Ovary (tissue), 9 donors: ENCODE results near the gene IDH3A. TPM values are rescaled to one million over a fixed set of nuclear protein-coding genes. Genes with fewer than 3 reads are reported as not detected.

Experiments used
- DNase-seq, 5 donors: peaks; one replicate each; pipeline ENCODE4 v3.0.0-alpha.2; 2019 to 2020
- H3K27ac ChIP-seq, 2 donors: fragments of 200-600 bp; one replicate each; pipeline versions ENCODE4 v1.5.1 to v1.8.0; 2019 to 2022
- H3K27me3 ChIP-seq: fragments of 200-600 bp; one replicate; pipeline ENCODE4 v1.8.0; 2022
- H3K36me3 ChIP-seq: fragments of 200-600 bp; sonication (generic); one replicate; pipeline ENCODE4 v1.5.1; 2019
- H3K4me1 ChIP-seq: one replicate; pipeline ENCODE4 v1.8.1; 2013; ENCODE audit warnings: mild to moderate bottlenecking, moderate library complexity; ENCODE audit not compliant: insufficient read depth
- H3K4me3 ChIP-seq: fragments of 200-600 bp; sonication (generic); one replicate; pipeline ENCODE4 v1.5.1; 2017
- H3K9me3 ChIP-seq, 2 donors: fragments of 200-600 bp in 1 of 2; sonication (generic) in 1 of 2; one replicate each; pipeline versions ENCODE4 v1.5.1 to v1.8.1; 2013 to 2019; ENCODE audit warnings: mild to moderate bottlenecking in 1 of 2, moderate library complexity in 1 of 2
- CTCF ChIP-seq, 3 donors: fragments of 450-650 bp in 2 of 3; fragments of 200-600 bp in 1 of 3; IDR thresholded peaks; one replicate each; pipeline versions ENCODE4 v1.5.1 to v1.8.0; 2016 to 2022; ENCODE audit warnings: antibody characterized with exemption in 3 of 3, mild to moderate bottlenecking in 1 of 3
- EP300 ChIP-seq: sonication (generic); formaldehyde crosslinking; IDR thresholded peaks from one replicate; pipeline ENCODE4 v1.6.1; 2017; ENCODE audit warnings: antibody characterized with exemption
- POLR2A ChIP-seq: fragments of 450-650 bp; IDR thresholded peaks from one replicate; pipeline ENCODE4 v1.6.1; 2017; ENCODE audit warnings: antibody characterized with exemption, mild to moderate bottlenecking, moderate library complexity
- WGBS, 3 donors: extraction: QIAGEN DNeasy Blood & Tissue Kit in 1 of 3; methylation state at CpG; one replicate each; pipeline versions ENCODE4 v1.1.5 to v1.1.7; 2013 to 2017; 5-methylcytosine and 5-hydroxymethylcytosine counted together
- intact Hi-C, 4 donors: fragments of 100-400 bp; cut with DNase I; formaldehyde crosslinking; loops; one replicate each; pipeline versions ENCODE4 v1.11.0 to v1.15.1; 2022 to 2023
- polyA plus RNA-seq, 2 donors: library from polyadenylated mRNA; stranded (reverse); fragments of 200-250 nt in 1 of 2; fragments of 350-450 nt in 1 of 2; fragmentation: Illumina TruSeq in 1 of 2; extraction: RNeasy Lipid Tissue Mini Kit (QIAGEN cat#74804) in 1 of 2; gene quantifications; one replicate each; pipeline ENCODE4 v1.2.3, GENCODE V29; 2013 to 2014
- total RNA-seq, 7 donors: library from RNA; depleted of rRNA in 2 of 7; stranded (reverse); fragments of >200 nt in 2 of 7; fragmentation: NEBNext Ultra II Directional in 3 of 7; extraction: Animal tissue kit (Norgen Biotek cat#: 25700) in 3 of 7; gene quantifications; one replicate each; pipeline versions ENCODE4 v1.1.0 to v1.2.4, GENCODE V29; 2016 to 2023
- donor health status: DM: no; HTN: no; CAD: no; lungs with moderate emphysema.
- donor health status: DM: no; HTN: no; CAD: no.
- donor health status: Bipolar disorder and iron deficiency.
- donor health status: DM: yes; HTN: yes; CAD: no.
- donor health status: DM: no; HTN: no; CAD: no.
- donor health status: DM: yes; HTN: yes; CAD: no.

Gene IDH3A
- total and polyA plus RNA-seq, 9 donors = 19.4 to 82.4 (median 58.6) TPM

DNA sequence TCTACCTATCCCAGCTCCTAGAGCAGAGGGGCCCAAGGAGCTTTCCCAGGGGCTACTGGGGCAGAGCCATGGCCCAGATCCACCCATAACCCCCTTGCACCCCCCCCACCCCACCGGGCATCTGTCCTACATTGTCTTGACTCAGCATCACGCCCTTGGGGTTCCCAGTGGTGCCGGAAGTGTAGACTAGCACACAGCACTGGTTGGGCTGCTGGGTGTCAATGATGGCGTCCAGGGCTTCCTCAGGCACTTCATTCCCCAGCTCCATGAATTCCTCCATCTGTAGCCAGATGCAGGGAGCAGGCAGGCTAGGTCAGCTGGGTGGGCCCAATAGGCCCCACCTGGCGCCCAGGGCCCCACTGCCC, 33.2 kb downstream of the IDH3A start:
- TF ChIP-seq EP300 = no peak
- no peak for TF ChIP-seq CTCF (IDR thresholded peaks at IDR 0.05)
- no peak for TF ChIP-seq POLR2A
- Histone ChIP-seq H3K4me3 (no peak overlapping the region), H3K9me3 (no peaks in the 10 kb centered on the region), H3K4me1 (no peaks in the 10 kb centered on the region), H3K27me3 (no peaks in the 10 kb centered on the region), H3K27ac (no peak overlapping the region), H3K36me3 (no peaks in the 10 kb centered on the region)
- WGBS, 3 donors = 86 to 98% (median 91%) methylated on average over 2 to 5 of the region's 5 CpGs
- DNase-seq = no peak
- intact Hi-C loops = no loop called here

DNA sequence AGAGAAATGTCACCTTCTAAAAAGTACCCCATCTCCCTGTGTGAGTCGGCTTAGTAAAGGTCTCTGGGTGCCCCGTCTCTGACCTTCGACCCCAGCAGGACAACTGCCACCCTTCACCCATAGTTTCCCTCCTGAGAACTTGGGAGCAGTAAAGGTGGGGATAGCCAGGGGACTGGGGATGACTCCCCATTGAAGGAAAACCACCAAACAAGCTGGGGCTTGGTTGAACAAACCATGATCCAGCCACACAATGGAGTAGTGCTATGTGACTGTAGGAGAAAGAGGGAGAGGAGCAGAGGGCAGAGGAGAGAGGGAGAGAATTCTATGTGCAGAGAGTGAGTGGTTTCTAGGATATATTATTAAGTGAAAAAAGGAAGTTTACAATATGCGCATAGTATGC, 33.7 kb downstream of the IDH3A start:
- intact Hi-C loops = no loop called here

DNA sequence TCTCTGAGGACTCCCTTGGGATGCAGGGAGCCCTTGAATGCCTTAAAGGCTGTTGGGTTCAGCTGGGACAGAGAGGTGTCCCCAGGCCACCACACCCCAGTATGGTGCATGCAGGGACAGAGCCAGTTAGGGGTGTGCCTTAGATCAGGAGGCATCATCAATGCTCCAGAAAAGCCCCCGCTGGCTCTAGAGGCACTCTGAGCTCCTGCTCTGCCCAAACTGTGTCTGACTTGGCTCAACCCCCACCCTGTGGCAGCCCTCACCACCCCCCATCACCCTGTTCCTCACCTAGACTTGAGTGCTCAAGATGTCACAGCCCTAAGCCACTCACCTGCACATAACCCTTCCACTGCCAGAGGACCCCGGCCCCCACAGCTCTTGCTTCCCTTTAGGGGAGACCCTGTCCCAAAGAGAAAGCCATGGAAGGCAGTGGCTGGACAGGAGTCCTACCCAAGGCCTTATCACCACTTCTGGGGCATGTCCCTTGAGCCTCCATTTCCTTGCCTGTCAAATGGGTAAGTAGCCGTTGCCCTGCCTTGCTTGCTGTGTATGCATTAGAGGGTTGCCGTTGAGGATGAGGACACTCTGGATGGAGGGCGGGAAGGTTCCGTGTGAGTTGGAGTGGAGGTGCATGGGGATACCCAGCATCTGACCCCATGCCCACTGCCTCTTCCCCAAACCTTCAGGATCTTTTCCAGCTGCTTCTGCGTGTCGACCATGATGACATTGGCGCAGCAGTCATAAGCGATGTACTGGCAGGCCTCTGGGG, 43.8 kb downstream of the IDH3A start:
- TF ChIP-seq POLR2A (no peak), EP300 (no peak), CTCF (IDR thresholded peaks at IDR 0.05) (no peak)
- intact Hi-C loops = loop anchor here in 1 of 4 donors (10.0 kb wide), 1 partner anchor 58 kb away; the partner anchor contains the start of gene CIB2

More for the DNA sequence above, 33.7 kb downstream of the IDH3A start:
- Histone ChIP-seq H3K4me3 (no peak overlapping the region), H3K27ac (no peak overlapping the region), H3K9me3 (no peaks in the 10 kb centered on the region), H3K4me1 (no peaks in the 10 kb centered on the region), H3K27me3 (no peaks in the 10 kb centered on the region), H3K36me3 (no peaks in the 10 kb centered on the region)
- WGBS, 3 donors = 87 to 92% (median 89%) methylated on average over 4 of the region's 4 CpGs
- DNase-seq = no peak
- no peak for TF ChIP-seq POLR2A
- TF ChIP-seq CTCF (IDR thresholded peaks at IDR 0.05) = no peak
- no peak for TF ChIP-seq EP300

GRCh38 chr15:78193731-78194567, 44.8 kb downstream of the IDH3A start:
- Histone ChIP-seq H3K4me3 (no peak overlapping the region), H3K36me3 (no peaks in the 10 kb centered on the region), H3K9me3 (no peaks in the 10 kb centered on the region), H3K27ac (no peak overlapping the region), H3K27me3 (no peaks in the 10 kb centered on the region), H3K4me1 (no peaks in the 10 kb centered on the region)
- DNase-seq = no peak
- TF ChIP-seq CTCF (IDR thresholded peaks at IDR 0.05) (no peak), EP300 (no peak), POLR2A (no peak)
- intact Hi-C loops = loop anchor here in 1 of 4 donors (10.0 kb wide), 1 partner anchor 59 kb away; the partner anchor contains the start of gene CIB2
- WGBS, 3 donors = 85 to 91% (median 88%) methylated on average over 15 of the region's 15 CpGs

More for the DNA sequence above, 43.8 kb downstream of the IDH3A start:
- H3K9me3 ChIP-seq = no peaks in the 10 kb centered on the region
- no peak overlapping the region for H3K4me3 ChIP-seq
- DNase-seq = no peak
- H3K27ac ChIP-seq = no peak overlapping the region
- H3K4me1 ChIP-seq = no peaks in the 10 kb centered on the region
- H3K36me3 ChIP-seq = no peaks in the 10 kb centered on the region
- 87 to 92% (median 89%) methylated on average over 10 of the region's 10 CpGs for WGBS, 3 donors
- H3K27me3 ChIP-seq = no peaks in the 10 kb centered on the region
